Liver (tissue), 9 donors: ENCODE data around the gene TMEM101. TPM values are rescaled to one million over a fixed set of nuclear protein-coding genes. Genes with fewer than 3 reads are reported as not detected.

Experiments used
- DNase-seq: peaks from one replicate; pipeline ENCODE4 v3.0.0-alpha.2; 2017; ENCODE audit warnings: low spot score
- H3K27ac ChIP-seq, 2 donors: one replicate each; pipeline ENCODE4 v1.7.0; 2013; ENCODE audit warnings: inconsistent platforms in 2 of 2, low read length in 2 of 2, control low read depth in 1 of 2, low read depth in 1 of 2, mild to moderate bottlenecking in 1 of 2
- H3K27me3 ChIP-seq, 4 donors: one replicate each; pipeline versions ENCODE4 v1.6.1 to v1.7.0; 2013; ENCODE audit warnings: low read length in 3 of 4, inconsistent platforms in 1 of 4, mild to moderate bottlenecking in 1 of 4, moderate library complexity in 1 of 4; ENCODE audit not compliant: control insufficient read depth in 4 of 4, insufficient read depth in 4 of 4
- H3K36me3 ChIP-seq, 4 donors: one replicate each; pipeline versions ENCODE4 v1.6.1 to v1.7.0; 2013; ENCODE audit warnings: low read length in 3 of 4, mild to moderate bottlenecking in 3 of 4, low read depth in 1 of 4, moderate library complexity in 1 of 4; ENCODE audit not compliant: control insufficient read depth in 4 of 4, insufficient read depth in 3 of 4
- H3K4me1 ChIP-seq, 4 donors: one replicate each; pipeline versions ENCODE4 v1.6.1 to v1.7.0; 2013; ENCODE audit warnings: low read length in 3 of 4, mild to moderate bottlenecking in 3 of 4, moderate library complexity in 1 of 4; ENCODE audit not compliant: control insufficient read depth in 4 of 4, insufficient read depth in 4 of 4
- H3K4me3 ChIP-seq, 3 donors: one replicate each; pipeline versions ENCODE4 v1.6.1 to v1.7.0; 2013; ENCODE audit warnings: low read length in 3 of 3, control low read depth in 1 of 3, low read depth in 1 of 3, mild to moderate bottlenecking in 1 of 3
- H3K9ac ChIP-seq, 2 donors: one replicate each; pipeline ENCODE4 v1.7.0; 2013; ENCODE audit warnings: low read length in 2 of 2, mild to moderate bottlenecking in 2 of 2, moderate library complexity in 2 of 2, control low read depth in 1 of 2, low read depth in 1 of 2
- H3K9me3 ChIP-seq, 4 donors: one replicate each; pipeline versions ENCODE4 v1.6.1 to v1.7.0; 2013; ENCODE audit warnings: low read length in 3 of 4; ENCODE audit not compliant: control insufficient read depth in 4 of 4
- EGR1 ChIP-seq, 2 donors: IDR thresholded peaks; 2 replicates each; pipeline ENCODE4 v1.6.1; 2016 to 2018; ENCODE audit warnings: antibody characterized with exemption in 2 of 2, low read depth in 2 of 2
- FOXA1 ChIP-seq: IDR thresholded peaks from 2 replicates; pipeline ENCODE4 v1.6.1; 2016; ENCODE audit warnings: antibody characterized with exemption
- GABPA ChIP-seq, 2 donors: IDR thresholded peaks in 1 of 2; conservative IDR thresholded peaks in 1 of 2; 2 replicates each; pipeline ENCODE4 v1.6.1; 2016; ENCODE audit warnings: antibody characterized with exemption in 2 of 2, mild to moderate bottlenecking in 1 of 2, moderate library complexity in 1 of 2
- RAD21 ChIP-seq, 2 donors: IDR thresholded peaks; 2 replicates each; pipeline ENCODE4 v1.6.1; 2016; ENCODE audit warnings: antibody characterized with exemption in 2 of 2, mild to moderate bottlenecking in 2 of 2
- RXRA ChIP-seq, 2 donors: IDR thresholded peaks; 2 replicates each; pipeline ENCODE4 v1.6.1; 2017 to 2018; ENCODE audit warnings: antibody characterized with exemption in 2 of 2, mild to moderate bottlenecking in 1 of 2
- SP1 ChIP-seq: IDR thresholded peaks from 2 replicates; pipeline ENCODE4 v1.6.1; 2018; ENCODE audit warnings: antibody characterized with exemption, mild to moderate bottlenecking
- YY1 ChIP-seq: IDR thresholded peaks from 2 replicates; pipeline ENCODE4 v1.6.1; 2016; ENCODE audit warnings: antibody characterized with exemption, mild to moderate bottlenecking
- WGBS: extraction: QIAGEN DNeasy Blood & Tissue Kit; methylation state at CpG from one replicate; pipeline ENCODE4 v1.1.7; 2013; 5-methylcytosine and 5-hydroxymethylcytosine counted together
- polyA plus RNA-seq, 2 donors: library from polyadenylated mRNA; stranded (reverse) in 1 of 2; unstranded in 1 of 2; fragments of 200-250 nt in 1 of 2; fragments of >200 nt in 1 of 2; fragmentation: Nextera tagmentation in 1 of 2; extraction: Ambion mirVana in 1 of 2; gene quantifications; one replicate each; pipeline versions ENCODE4 v1.2.1 to v1.2.3, GENCODE V29; 2013 to 2015
- total RNA-seq, 2 donors: library from RNA; depleted of rRNA; stranded (reverse); fragments of >200 nt; gene quantifications; one replicate each; pipeline ENCODE4 v1.2.3, GENCODE V29; 2014
- TF ChIP-seq, protein P1 (sequence below): IDR thresholded peaks from 2 replicates; pipeline ENCODE4 v1.6.1; 2016; ENCODE audit warnings: antibody characterized with exemption
- TF ChIP-seq, protein P2 (sequence below): IDR thresholded peaks from 2 replicates; pipeline ENCODE4 v1.6.1; 2016; ENCODE audit warnings: antibody characterized with exemption
- TF ChIP-seq, protein P3 (sequence below): fragments of 150-350 bp; IDR thresholded peaks from 2 replicates; pipeline ENCODE4 v1.5.1; 2017; ENCODE audit warnings: improper control_type of control experiment, low read depth, low read length; ENCODE audit not compliant: missing input control
- donor health status: healthy.
- donor health status: healthy.
- donor health status: healthy.
- donor health status: healthy.
- donor health status: healthy.

The TMEM101 gene
- total and polyA plus RNA-seq, 4 donors: 12.0 to 25.7 (median 21.4) TPM

DNA sequence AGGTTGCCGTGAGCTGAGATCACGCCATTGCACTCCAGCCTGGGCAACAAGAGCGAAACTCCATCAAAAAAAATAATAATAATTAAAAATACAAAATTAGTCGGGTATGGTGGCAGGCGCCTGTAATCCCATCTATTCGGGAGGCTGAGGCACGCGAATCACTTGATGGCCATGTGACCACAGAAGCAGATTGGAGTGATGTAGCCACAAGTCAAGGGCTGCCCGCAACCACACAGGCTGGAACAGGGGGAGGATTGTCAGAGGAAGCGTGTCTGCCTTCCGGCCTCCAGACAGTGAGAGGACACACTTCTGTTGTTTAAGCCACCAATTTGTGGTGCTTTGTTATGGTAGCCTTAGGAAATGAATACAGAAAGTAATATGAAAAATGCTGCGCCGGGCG is 22.1 kb downstream of the TMEM101 start:
- H3K36me3 ChIP-seq: no peaks in the 10 kb centered on the region
- no peaks in the 10 kb centered on the region for H3K27me3 ChIP-seq
- TF ChIP-seq, protein P1, sequence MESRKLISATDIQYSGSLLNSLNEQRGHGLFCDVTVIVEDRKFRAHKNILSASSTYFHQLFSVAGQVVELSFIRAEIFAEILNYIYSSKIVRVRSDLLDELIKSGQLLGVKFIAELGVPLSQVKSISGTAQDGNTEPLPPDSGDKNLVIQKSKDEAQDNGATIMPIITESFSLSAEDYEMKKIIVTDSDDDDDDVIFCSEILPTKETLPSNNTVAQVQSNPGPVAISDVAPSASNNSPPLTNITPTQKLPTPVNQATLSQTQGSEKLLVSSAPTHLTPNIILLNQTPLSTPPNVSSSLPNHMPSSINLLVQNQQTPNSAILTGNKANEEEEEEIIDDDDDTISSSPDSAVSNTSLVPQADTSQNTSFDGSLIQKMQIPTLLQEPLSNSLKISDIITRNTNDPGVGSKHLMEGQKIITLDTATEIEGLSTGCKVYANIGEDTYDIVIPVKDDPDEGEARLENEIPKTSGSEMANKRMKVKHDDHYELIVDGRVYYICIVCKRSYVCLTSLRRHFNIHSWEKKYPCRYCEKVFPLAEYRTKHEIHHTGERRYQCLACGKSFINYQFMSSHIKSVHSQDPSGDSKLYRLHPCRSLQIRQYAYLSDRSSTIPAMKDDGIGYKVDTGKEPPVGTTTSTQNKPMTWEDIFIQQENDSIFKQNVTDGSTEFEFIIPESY: no peak
- TF ChIP-seq, protein P2, sequence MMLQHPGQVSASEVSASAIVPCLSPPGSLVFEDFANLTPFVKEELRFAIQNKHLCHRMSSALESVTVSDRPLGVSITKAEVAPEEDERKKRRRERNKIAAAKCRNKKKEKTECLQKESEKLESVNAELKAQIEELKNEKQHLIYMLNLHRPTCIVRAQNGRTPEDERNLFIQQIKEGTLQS: no peak
- TF ChIP-seq RAD21 (IDR thresholded peaks at IDR 0.05) (no peak), EGR1 (IDR thresholded peaks at IDR 0.05; ENCODE audit: low read depth in 2 of 2) (no peak)
- TF ChIP-seq, protein P3, sequence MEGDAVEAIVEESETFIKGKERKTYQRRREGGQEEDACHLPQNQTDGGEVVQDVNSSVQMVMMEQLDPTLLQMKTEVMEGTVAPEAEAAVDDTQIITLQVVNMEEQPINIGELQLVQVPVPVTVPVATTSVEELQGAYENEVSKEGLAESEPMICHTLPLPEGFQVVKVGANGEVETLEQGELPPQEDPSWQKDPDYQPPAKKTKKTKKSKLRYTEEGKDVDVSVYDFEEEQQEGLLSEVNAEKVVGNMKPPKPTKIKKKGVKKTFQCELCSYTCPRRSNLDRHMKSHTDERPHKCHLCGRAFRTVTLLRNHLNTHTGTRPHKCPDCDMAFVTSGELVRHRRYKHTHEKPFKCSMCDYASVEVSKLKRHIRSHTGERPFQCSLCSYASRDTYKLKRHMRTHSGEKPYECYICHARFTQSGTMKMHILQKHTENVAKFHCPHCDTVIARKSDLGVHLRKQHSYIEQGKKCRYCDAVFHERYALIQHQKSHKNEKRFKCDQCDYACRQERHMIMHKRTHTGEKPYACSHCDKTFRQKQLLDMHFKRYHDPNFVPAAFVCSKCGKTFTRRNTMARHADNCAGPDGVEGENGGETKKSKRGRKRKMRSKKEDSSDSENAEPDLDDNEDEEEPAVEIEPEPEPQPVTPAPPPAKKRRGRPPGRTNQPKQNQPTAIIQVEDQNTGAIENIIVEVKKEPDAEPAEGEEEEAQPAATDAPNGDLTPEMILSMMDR: no peak
- DNase-seq: no peak
- 96% methylated on average over 14 of the region's 14 CpGs for WGBS
- peaks cover 4 to 10% (median 7%) of the 10 kb centered on the region in 4 donors for H3K4me1 ChIP-seq
- H3K9ac ChIP-seq: no peak overlapping the region
- no peaks in the 10 kb centered on the region for H3K9me3 ChIP-seq
- no peak overlapping the region for H3K27ac ChIP-seq
- H3K4me3 ChIP-seq: no peak overlapping the region

DNA sequence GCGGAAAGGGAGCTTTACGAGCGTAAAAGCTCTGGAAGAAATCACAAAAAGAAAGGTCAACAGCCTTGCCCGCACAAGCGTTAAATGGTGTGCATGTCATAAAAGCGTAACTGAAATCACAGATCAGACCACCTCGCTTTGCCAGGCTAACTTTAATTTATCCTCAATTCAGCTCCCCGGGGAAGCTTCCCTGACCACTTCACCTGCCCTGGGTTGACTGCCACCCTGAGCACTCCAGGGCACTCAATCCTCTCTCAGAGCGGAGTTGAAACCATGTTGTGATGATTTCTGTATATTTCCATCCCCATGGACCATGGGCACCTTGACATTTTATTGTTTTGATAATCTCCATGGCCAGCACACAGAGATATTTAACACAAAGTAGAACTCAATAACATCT is 26.5 kb downstream of the TMEM101 start:
- Histone ChIP-seq H3K4me1 (peaks cover 0 to 10% (median 6%) of the 10 kb centered on the region in 4 donors), H3K9ac (no peak overlapping the region), H3K36me3 (no peaks in the 10 kb centered on the region), H3K4me3 (no peak overlapping the region), H3K27ac (no peak overlapping the region), H3K27me3 (no peaks in the 10 kb centered on the region), H3K9me3 (no peaks in the 10 kb centered on the region)
- DNase-seq: no peak
- TF ChIP-seq GABPA (IDR thresholded peaks at IDR 0.05 in 1 of 2, conservative IDR thresholded peaks at IDR 0.05 in 1 of 2) (no peak), EGR1 (IDR thresholded peaks at IDR 0.05; ENCODE audit: low read depth in 2 of 2) (no peak), SP1 (no peak), FOXA1 (no peak), YY1 (no peak)
- TF ChIP-seq, protein P2: no peak
- WGBS: 85% methylated on average over 9 of the region's 9 CpGs

DNA sequence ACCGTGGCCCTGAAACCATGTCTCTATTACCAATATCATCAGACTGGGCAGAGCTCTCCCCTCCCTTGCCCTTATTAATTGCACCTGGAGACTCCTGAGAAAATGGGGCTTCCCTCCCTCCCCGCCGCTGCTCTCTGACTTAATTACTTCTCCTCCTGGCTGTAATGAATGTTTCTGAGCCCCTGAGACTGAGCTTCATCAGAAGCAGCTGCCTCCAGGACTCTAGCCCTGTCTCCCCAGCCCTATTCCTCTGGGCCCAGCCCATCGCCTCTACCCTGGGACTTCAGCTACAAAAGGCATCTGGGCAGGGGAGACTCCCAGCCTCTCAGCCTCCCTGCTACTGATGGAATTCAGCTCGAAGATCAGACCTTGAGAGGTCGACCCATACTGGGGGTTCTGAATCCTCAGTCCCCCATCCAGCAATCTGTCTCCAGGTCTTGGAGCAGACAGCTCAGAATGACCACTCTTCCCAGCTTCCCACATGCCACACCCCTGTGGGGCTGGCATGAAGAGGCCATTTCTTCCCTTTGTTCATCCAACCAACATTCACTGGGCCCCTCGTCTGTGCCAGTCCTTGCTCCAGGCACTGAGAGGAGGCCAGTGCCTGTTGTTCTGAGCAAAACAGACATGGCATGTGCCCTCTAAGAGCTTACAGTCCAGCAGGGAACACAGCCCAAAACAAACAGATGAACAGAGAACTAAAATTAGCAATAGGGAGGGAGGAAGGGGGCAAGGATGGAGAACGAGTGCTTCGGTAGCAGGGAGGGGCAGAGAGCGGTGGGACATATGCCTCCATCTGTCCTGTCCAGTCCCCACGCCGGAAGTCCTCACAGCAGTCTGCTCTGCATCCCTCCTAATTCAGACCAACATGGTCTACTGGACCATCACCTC is 27.4 kb downstream of the TMEM101 start:
- H3K4me1 ChIP-seq: peaks cover 0 to 10% (median 7%) of the 10 kb centered on the region in 4 donors
- DNase-seq: no peak
- TF ChIP-seq, protein P3: no peak
- no peak for TF ChIP-seq SP1
- no peak for TF ChIP-seq RXRA (IDR thresholded peaks at IDR 0.05)
- no peaks in the 10 kb centered on the region for H3K27me3 ChIP-seq
- H3K36me3 ChIP-seq: no peaks in the 10 kb centered on the region
- no peaks in the 10 kb centered on the region for H3K9me3 ChIP-seq
- no peak overlapping the region for H3K9ac ChIP-seq
- H3K4me3 ChIP-seq: no peak overlapping the region
- 75% methylated on average over 12 of the region's 12 CpGs for WGBS
- H3K27ac ChIP-seq: no peak overlapping the region
